ENCODE data around the gene PTPRM.

DNA sequence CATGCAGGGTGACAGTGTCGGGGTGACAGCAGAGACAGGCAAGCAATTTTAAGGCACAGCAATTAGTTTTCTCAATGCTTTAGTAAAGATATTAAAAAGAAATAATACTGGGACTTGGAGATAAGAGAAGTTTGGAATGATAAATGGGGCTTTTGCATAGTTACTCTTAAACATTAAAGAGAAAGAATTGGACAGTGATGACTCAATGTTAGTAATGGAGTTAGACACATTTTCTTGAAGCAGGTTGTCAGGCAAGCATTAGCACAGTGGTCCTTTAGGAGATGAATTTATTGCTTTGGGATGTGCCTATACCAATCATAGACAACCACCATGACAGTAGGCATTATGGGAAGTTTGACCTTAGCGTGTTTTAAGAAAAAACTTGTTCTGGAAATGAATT is 813.8 kb downstream of the PTPRM start:
- no peak for TF ChIP-seq POLR2A (IDR thresholded peaks at IDR 0.05; ENCODE audit: extremely low read depth, insufficient read length)
- TF ChIP-seq, protein P1, sequence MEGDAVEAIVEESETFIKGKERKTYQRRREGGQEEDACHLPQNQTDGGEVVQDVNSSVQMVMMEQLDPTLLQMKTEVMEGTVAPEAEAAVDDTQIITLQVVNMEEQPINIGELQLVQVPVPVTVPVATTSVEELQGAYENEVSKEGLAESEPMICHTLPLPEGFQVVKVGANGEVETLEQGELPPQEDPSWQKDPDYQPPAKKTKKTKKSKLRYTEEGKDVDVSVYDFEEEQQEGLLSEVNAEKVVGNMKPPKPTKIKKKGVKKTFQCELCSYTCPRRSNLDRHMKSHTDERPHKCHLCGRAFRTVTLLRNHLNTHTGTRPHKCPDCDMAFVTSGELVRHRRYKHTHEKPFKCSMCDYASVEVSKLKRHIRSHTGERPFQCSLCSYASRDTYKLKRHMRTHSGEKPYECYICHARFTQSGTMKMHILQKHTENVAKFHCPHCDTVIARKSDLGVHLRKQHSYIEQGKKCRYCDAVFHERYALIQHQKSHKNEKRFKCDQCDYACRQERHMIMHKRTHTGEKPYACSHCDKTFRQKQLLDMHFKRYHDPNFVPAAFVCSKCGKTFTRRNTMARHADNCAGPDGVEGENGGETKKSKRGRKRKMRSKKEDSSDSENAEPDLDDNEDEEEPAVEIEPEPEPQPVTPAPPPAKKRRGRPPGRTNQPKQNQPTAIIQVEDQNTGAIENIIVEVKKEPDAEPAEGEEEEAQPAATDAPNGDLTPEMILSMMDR (IDR thresholded peaks at IDR 0.05; ENCODE audit: low read depth, low read length): no peak
- TF ChIP-seq, protein P2, sequence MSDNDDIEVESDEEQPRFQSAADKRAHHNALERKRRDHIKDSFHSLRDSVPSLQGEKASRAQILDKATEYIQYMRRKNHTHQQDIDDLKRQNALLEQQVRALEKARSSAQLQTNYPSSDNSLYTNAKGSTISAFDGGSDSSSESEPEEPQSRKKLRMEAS (IDR thresholded peaks at IDR 0.05; ENCODE audit: low read depth, low read length): no peak
